NOMO-1 treated with DMSO at 0.1 percent for 48 hours (cell line): Measurements from ENCODE around the gene NDUFV1.
"Not testable (repeated sequence)": the region's sequence is repeated elsewhere in the genome, so short reads cannot be mapped to it uniquely, and the experiment has no call there.

Experiments used
- DNase-seq: peaks from one replicate; lab custom pipeline; 2025; ENCODE audit not compliant: unreplicated experiment; lab: John Stamatoyannopoulos, UW

NDUFV1 gene

GRCh38 chr11:67611165-67611564 is 4.4 kb downstream of the NDUFV1 start:
- no peak for DNase-seq

DNA sequence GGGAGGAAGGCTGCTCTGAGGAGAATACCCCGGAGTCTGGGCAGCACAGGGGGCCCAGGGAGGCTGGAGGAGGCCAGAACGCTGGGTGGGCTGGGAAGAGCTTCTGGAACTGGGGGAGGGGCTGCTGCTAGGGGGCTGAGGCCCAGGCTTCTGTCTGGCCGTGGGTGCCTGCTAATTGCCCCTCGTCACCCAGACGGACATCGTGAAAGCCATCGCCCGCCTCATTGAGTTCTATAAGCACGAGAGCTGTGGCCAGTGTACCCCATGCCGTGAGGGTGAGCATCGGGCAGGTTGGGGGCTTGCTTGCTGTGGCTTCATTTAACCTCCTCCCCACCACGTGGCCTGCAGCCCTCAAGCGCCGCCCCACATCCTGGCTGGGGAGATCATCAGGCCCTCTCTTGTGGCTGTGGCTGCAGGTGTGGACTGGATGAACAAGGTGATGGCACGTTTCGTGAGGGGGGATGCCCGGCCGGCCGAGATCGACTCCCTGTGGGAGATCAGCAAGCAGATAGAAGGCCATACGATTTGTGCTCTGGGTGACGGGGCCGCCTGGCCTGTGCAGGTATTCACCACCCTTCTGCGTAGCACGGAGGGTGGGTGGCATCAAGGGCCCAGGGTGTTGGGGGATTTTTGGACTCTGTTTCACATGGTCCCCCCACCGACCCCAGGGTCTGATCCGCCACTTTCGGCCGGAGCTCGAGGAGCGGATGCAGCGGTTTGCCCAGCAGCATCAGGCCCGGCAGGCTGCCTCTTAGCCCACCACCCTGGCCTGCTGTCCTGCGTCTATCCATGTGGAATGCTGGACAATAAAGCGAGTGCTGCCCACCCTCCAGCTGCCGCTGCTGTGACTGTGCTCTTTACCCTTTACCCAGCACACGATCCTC is 5.2 kb downstream of the NDUFV1 start:
- no peak for DNase-seq

GRCh38 chr11:67612751-67613150 is 6.0 kb downstream of the NDUFV1 start:
- DNase-seq, result no peak

DNA sequence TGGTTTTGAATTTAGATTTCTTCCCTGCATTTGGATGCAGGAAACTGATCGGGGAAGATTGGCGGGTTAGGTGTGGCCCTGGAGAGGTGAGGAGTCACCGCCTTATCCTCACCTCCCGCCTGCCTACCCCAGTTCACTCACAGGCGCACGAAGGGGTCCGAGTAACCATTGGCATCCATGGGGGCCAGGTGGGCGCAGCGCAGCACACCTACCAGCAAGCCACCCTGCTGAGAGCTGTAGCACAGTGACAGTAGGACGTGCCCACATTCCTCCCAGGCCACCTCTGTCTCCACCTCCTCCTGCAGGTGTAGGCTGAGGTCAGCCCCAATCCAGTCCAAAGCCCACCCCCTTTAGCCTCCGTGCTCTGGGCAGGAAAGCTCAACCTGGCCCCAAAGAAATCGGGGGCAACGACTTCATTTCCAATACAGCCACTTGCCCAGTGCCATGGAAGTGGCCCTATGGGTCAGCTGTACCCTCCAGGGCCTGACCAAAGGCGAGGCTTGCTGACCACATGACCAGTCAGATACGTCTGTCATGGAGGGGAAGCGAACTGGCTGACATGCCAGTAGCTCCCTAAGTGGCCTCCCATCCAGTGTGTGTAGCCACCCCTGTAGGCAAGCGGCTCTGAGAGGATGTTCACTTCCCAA is 6.7 kb downstream of the NDUFV1 start:
- DNase-seq, result no peak

DNA sequence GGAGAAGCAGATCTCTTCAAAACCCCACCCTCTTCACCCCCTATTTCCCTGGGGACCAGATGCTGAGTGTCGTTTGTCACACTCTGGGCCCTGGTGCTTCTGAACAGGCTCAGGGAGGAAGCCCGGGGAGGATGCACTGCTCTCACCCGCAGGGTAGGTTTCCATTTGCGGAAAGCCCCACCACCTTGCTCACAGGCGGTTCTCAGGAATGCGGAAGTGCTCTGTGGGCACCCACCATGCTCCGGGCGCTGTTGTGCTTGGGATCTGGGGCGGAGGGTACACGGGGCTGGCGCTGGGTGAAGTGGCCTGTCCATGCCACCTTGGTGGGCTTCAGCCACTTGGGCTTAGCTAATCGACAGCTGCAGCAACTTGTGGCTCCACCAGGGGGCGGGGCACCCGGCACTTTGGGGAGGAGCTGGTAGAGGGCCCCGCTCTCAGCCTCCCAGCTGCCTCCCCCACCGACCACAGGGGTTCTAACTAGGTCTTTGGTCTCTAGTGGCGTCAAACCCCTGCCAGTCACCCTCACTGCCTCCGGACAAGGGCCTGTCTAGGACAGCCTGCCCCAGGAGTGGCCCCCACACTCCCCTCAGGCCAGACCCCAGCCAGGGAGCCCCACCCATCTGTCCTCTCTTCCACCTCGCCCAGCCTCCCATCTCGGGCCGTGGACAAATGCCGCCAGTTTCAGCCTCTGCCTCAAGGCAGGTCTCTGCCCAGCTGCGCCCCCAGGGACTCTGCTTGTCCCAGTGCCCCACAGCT is 7.4 kb downstream of the NDUFV1 start:
- peak; percentile 65 for DNase-seq

GRCh38 chr11:67614730-67615714 is 8.3 kb downstream of the NDUFV1 start:
- peak; percentile 27 for DNase-seq

- no peak for DNase-seq
These were observed 9.1 kb downstream of the NDUFV1 start for GRCh38 chr11:67615728-67616430.

DNA sequence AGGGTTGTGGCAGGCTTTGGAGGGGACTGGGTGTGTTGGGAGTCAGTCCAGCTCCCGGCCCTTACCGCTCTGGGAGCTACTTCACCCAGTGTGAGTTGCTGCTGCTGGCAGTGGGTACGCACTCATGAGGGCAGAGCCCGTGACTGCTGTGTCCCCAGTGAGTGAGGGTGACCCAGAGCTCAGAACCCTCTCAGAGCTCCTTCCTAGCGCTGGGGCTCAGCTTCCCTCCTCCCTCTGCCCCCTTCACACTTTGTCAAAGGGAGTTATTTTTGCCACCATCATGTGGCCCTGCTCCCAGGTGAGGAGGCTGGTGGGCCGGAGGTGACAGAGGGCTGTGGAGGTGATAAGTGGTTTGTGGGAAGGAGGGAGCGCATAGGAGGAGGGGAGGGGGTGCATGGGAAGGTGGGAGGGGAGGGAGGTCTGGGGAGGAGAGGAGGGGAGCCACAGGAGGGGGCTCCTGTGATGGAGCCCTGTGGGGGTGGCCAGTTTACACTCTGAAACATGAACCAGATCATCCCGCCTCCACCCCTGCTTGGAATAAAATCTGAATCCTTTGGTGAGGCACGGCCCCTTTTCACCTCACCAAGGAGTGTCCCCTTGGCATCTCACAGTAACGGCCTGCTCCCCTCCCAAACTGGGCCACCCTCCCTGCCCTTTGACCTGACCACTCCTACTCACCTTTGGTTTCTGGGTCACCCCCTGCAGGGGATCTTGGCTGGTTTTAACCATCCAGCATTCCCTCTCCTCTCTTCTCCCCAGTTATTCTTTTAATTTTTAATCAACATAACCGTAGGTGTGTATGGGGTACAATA is 9.9 kb downstream of the NDUFV1 start:
- no peak for DNase-seq

GRCh38 chr11:67617243-67617953 is 10.7 kb downstream of the NDUFV1 start:
- no peak for DNase-seq

- DNase-seq, result not testable (repeated sequence)
These were observed 12.3 kb downstream of the NDUFV1 start for GRCh38 chr11:67618901-67619659.

- DNase-seq, result not testable (repeated sequence)
These were observed 13.2 kb downstream of the NDUFV1 start for GRCh38 chr11:67619683-67620618.

GRCh38 chr11:67620621-67621020 is 13.9 kb downstream of the NDUFV1 start:
- DNase-seq, result not testable (repeated sequence)

DNA sequence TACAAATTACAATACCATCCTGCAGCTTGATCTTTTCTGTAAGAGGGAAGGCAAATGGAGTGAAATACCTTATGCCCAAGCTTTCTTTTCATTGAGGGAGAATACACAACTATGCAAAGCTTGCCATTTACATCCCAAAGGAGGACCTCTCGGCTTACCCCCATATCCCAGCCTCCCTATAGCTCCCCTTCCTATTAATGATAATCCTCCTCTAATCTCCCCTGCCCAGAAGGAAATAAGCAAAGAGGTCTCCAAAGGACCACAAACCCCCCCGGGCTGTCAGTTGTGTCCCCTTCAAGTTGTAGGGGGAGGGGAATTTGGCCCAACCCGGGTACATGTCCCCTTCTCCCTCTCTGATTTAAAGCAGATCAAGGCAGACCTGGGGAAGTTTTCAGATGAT is 15.2 kb downstream of the NDUFV1 start:
- not testable (repeated sequence) for DNase-seq

- not testable (repeated sequence) for DNase-seq
These were observed 16.2 kb downstream of the NDUFV1 start for GRCh38 chr11:67622905-67623304.

DNA sequence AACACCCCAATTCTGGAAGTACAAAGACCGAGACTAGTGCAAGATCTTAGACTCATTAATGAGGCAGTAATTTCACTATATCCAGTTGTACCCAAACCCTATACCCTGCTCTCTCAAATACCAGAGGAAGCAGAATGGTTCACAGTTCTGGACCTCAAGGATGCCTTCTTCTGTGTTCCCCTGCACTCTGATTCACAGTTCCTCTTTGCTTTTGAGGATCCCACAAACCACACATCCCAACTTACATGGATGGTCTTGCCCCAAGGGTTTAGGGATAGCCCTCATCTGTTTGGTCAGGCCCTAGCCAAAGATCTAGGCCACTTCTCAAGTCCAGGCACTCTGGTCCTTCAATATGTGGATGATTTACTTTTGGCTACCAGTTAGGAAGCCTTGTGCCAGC is 17.1 kb downstream of the NDUFV1 start:
- DNase-seq, result not testable (repeated sequence)

DNA sequence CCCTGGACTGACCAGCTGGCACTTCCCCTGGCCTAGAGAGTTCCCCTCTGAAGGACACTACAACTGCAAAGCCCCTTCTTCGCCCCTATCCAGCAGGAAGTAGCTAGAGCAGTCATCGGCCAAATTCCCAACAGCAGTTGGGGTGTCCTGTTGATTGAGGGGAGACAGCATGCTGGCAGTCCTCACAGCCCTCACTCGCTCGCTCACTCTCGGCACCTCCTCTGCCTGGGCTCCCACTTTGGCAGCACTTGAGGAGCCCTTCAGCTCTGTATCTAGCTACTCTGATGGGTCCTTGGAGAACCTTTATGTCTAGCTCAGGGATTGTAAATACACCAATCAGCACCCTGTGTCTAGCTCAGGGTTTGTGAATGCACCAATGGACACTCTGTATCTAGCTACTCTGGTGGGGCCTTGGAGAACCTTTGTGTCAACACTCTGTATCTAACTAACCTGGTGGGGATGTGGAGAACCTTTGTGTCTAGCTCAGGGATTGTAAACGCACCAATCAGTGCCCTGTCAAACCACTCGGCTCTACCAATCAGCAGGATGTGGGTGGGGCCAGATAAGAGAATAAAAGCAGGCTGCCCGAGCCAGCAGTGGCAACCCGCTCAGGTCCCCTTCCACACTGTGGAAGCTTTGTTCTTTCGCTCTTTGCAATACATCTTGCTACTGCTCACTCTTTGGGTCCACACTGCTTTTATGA is 19.5 kb downstream of the NDUFV1 start:
- DNase-seq, result not testable (repeated sequence)
